Peyer's patch (tissue), 4 donors: ENCODE data around the gene ACO1.

Experiments used
- POLR2A ChIP-seq, 2 donors: fragments of 450-650 bp; IDR thresholded peaks; one replicate each; pipeline ENCODE4 v1.5.1; 2017; ENCODE audit warnings: antibody characterized with exemption in 2 of 2, mild to moderate bottlenecking in 2 of 2, moderate library complexity in 2 of 2
- TF ChIP-seq, protein P1 (sequence below), 6 experiments: fragments of 450-650 bp in 4 of 6; fragments of 200-600 bp in 2 of 6; sonication (generic) in 1 of 6; IDR thresholded peaks; one replicate each; pipeline ENCODE4 v1.5.1; 2017 to 2019; ENCODE audit warnings: antibody characterized with exemption in 6 of 6, mild to moderate bottlenecking in 3 of 6, moderate library complexity in 1 of 6

DNA sequence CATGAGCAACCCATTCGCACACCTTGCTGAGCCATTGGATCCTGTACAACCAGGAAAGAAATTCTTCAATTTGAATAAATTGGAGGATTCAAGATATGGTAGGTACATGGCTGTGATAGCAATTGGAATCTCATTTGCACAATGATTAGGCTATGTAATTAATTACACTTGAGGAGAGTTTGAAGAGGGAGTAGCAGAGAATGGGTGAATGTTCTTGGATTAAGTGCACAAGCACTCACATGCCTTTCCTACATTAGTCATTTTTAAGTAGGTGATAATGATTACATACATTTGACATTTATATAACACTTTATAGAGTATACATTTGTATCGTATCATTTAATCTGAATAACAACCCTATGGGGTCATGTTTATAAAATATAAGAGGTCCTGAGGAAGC, 21.1 kb downstream of the ACO1 start:
- TF ChIP-seq POLR2A (IDR thresholded peaks at IDR 0.05): no peak
- TF ChIP-seq, protein P1, sequence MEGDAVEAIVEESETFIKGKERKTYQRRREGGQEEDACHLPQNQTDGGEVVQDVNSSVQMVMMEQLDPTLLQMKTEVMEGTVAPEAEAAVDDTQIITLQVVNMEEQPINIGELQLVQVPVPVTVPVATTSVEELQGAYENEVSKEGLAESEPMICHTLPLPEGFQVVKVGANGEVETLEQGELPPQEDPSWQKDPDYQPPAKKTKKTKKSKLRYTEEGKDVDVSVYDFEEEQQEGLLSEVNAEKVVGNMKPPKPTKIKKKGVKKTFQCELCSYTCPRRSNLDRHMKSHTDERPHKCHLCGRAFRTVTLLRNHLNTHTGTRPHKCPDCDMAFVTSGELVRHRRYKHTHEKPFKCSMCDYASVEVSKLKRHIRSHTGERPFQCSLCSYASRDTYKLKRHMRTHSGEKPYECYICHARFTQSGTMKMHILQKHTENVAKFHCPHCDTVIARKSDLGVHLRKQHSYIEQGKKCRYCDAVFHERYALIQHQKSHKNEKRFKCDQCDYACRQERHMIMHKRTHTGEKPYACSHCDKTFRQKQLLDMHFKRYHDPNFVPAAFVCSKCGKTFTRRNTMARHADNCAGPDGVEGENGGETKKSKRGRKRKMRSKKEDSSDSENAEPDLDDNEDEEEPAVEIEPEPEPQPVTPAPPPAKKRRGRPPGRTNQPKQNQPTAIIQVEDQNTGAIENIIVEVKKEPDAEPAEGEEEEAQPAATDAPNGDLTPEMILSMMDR (IDR thresholded peaks at IDR 0.05): no peak
